ENCODE measurements around the gene GAS1. TPM values are rescaled to one million over a fixed set of nuclear protein-coding genes. Genes with fewer than 3 reads are reported as not detected.

GAS1 gene
- total and polyA plus RNA-seq, 4 donors = 0.46 to 7.4 (median 1.1) TPM

- TF ChIP-seq GABPA (IDR thresholded peaks at IDR 0.05 in 1 of 2, conservative IDR thresholded peaks at IDR 0.05 in 1 of 2) = no peak
Observed at GRCh38 chr9:86987900-86988299, 40.6 kb upstream of the GAS1 start (continued).

- DNase-seq (ENCODE audit: low spot score) = no peak
- H3K27me3 ChIP-seq (ENCODE audit: control insufficient read depth in 4 of 4, insufficient read depth in 4 of 4, low read length in 3 of 4) = peaks cover 0 to 2% (median 0%) of the 10 kb centered on the region in 4 donors
- no peak overlapping the region for H3K9ac ChIP-seq (ENCODE audit: low read depth in 1 of 2, low read length in 2 of 2)
- TF ChIP-seq HNF4G (IDR thresholded peaks at IDR 0.05) (no peak), HNF4A (conservative IDR thresholded peaks at IDR 0.05) (no peak), RAD21 (IDR thresholded peaks at IDR 0.05) (no peak), SP1 (IDR thresholded peaks at IDR 0.05) (no peak), EGR1 (IDR thresholded peaks at IDR 0.05; ENCODE audit: low read depth in 2 of 2) (no peak), NR2F2 (IDR thresholded peaks at IDR 0.05) (no peak), RXRA (IDR thresholded peaks at IDR 0.05) (no peak), YY1 (IDR thresholded peaks at IDR 0.05) (no peak), GABPA (IDR thresholded peaks at IDR 0.05 in 1 of 2, conservative IDR thresholded peaks at IDR 0.05 in 1 of 2) (no peak), REST (IDR thresholded peaks at IDR 0.05) (no peak), ATF3 (IDR thresholded peaks at IDR 0.05) (no peak), CTCF (IDR thresholded peaks at IDR 0.05; ENCODE audit: low read depth, low read length, missing input control) (no peak), JUND (IDR thresholded peaks at IDR 0.05) (no peak), TAF1 (conservative IDR thresholded peaks at IDR 0.05) (no peak), ZBTB33 (IDR thresholded peaks at IDR 0.05) (no peak), FOXA2 (IDR thresholded peaks at IDR 0.05) (no peak), FOXA1 (IDR thresholded peaks at IDR 0.05) (no peak), MAX (IDR thresholded peaks at IDR 0.05) (no peak)
- H3K27ac ChIP-seq (ENCODE audit: low read depth in 1 of 2, low read length in 2 of 2) = no peak overlapping the region
- H3K4me3 ChIP-seq (ENCODE audit: low read depth in 1 of 3, low read length in 3 of 3) = no peak overlapping the region
- H3K4me1 ChIP-seq (ENCODE audit: control insufficient read depth in 4 of 4, insufficient read depth in 4 of 4, low read length in 3 of 4) = no peaks in the 10 kb centered on the region
- no peaks in the 10 kb centered on the region for H3K9me3 ChIP-seq (ENCODE audit: control insufficient read depth in 4 of 4, low read length in 3 of 4)
- no peaks in the 10 kb centered on the region for H3K36me3 ChIP-seq (ENCODE audit: control insufficient read depth in 4 of 4, insufficient read depth in 3 of 4, low read depth in 1 of 4, low read length in 3 of 4)
- 55% methylated on average over 2 of the region's 2 CpGs for WGBS
Observed at GRCh38 chr9:86985132-86985647, 37.9 kb upstream of the GAS1 start.

All from liver (tissue), 9 donors.